ENCODE measurements around the gene SLC44A3. TPM values are rescaled to one million over a fixed set of nuclear protein-coding genes. Genes with fewer than 3 reads are reported as not detected.

SLC44A3 gene
- total RNA-seq, 4 donors from 2014 or later: 0.19 TPM; not detected in 3

DNA sequence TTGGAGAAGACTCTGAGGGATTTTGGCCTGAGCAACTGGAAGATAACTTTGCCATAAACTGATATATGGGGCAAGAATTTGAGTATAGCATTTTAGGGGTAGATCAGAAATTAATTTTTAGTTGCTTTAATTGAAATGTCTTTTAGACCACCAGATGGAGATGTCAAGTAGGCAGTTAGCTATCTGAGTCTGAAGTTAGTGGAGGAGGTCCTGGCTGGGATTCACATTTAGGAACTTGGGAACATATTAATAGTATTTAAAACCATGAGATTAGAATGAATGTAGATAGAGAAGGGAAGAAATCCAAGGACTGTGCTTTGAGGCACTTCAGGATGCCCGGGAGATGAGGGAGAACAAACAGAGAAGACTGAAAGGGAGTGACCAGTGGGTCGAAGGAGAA lies 32.6 kb downstream of the SLC44A3 start:
- no peaks in the 10 kb centered on the region for H3K27me3 ChIP-seq
- DNase-seq (no peak), ATAC-seq (no peak)
- TF ChIP-seq POLR2A (IDR thresholded peaks at IDR 0.05): no peak
- TF ChIP-seq, protein P1, sequence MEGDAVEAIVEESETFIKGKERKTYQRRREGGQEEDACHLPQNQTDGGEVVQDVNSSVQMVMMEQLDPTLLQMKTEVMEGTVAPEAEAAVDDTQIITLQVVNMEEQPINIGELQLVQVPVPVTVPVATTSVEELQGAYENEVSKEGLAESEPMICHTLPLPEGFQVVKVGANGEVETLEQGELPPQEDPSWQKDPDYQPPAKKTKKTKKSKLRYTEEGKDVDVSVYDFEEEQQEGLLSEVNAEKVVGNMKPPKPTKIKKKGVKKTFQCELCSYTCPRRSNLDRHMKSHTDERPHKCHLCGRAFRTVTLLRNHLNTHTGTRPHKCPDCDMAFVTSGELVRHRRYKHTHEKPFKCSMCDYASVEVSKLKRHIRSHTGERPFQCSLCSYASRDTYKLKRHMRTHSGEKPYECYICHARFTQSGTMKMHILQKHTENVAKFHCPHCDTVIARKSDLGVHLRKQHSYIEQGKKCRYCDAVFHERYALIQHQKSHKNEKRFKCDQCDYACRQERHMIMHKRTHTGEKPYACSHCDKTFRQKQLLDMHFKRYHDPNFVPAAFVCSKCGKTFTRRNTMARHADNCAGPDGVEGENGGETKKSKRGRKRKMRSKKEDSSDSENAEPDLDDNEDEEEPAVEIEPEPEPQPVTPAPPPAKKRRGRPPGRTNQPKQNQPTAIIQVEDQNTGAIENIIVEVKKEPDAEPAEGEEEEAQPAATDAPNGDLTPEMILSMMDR (IDR thresholded peaks at IDR 0.05 in 4 of 5, conservative IDR thresholded peaks at IDR 0.05 in 1 of 5): no peak
- in situ Hi-C loops (cut with MboI; ENCODE audit: low sequenced_read_pairs in 4 of 4) (loop anchor here (5.0 to 25.0 kb wide), 2 partner anchors 190 to 385 kb away; partner anchors contain the start of gene RWDD3 (in 3 of the 4)), intact Hi-C loops (cut with DNase I; ENCODE audit: low total_unique reads) (loop anchor here (5.0 kb wide), 1 partner anchor 380 kb away; the partner anchor contains the start of gene RWDD3)
- no peaks in the 10 kb centered on the region for H3K36me3 ChIP-seq
- peaks cover 0 to 9% of the 10 kb centered on the region in 2 donors for H3K4me1 ChIP-seq
- H3K9me3 ChIP-seq: no peaks in the 10 kb centered on the region
- no peak overlapping the region for H3K27ac ChIP-seq
- H3K4me3 ChIP-seq: no peak overlapping the region

DNA sequence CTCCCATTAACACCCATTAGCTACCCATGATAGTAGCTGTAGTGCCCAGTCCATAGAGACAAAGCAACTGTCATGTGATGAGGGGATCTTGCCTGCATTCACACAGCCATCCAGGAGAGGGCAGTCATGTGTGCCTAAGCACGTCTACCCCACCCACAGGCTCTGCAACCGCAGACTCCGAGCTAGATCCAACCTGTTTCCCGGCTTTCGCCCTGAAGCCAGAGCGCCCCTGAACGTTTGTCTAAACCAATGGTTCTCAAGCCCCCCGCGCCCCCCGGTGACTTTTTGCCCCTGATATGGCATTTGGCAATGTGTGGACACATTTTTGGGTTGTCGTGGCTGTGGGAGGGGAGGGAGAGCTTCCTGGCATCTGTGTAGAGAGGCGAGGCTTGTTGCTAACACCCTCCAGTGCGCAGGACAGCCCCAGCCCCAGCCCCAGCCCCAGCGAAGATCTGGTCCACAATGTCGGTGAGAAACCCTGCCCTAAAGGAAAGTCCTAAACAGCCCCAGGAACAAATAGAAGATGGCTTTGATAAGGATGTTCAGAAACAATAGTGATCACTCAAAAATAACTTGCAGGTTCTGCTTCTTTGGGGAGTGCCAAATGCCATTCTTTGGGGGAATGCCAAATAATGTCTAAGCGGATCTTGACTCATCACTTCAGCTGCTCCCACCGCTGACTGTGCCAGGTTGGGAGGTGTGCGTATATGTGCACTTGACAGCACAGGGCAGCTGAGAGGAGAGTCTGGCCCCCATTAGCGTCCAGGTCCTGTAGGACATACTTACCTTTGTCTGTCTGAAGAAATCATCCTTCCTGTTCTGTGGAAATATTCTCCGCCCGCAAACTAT lies 34.5 kb downstream of the SLC44A3 start:
- Histone ChIP-seq H3K4me3 (peak overlapping the region; percentile 49 to 67 (median 52)), H3K4me1 (peaks cover 0 to 9% of the 10 kb centered on the region in 2 donors), H3K27ac (peak overlapping the region; percentile 39 to 67 (median 47)), H3K27me3 (no peaks in the 10 kb centered on the region), H3K36me3 (no peaks in the 10 kb centered on the region), H3K9me3 (no peaks in the 10 kb centered on the region)
- in situ Hi-C loops (cut with MboI; ENCODE audit: low sequenced_read_pairs in 4 of 4): loop anchor here (5.0 to 25.0 kb wide), 2 partner anchors 188 to 383 kb away; partner anchors contain the start of gene RWDD3 (in 3 of the 4)
- TF ChIP-seq, protein P1 (IDR thresholded peaks at IDR 0.05 in 4 of 5, conservative IDR thresholded peaks at IDR 0.05 in 1 of 5): peak; percentile 80 to 89 (median 82)
- no peak for TF ChIP-seq POLR2A (IDR thresholded peaks at IDR 0.05)
- peak; percentile 93 to 97 for ATAC-seq
- intact Hi-C loops (cut with DNase I; ENCODE audit: low total_unique reads): loop anchor here (1.0 to 5.0 kb wide), 2 partner anchors 189 to 378 kb away; partner anchors contain the start of gene RWDD3
- peak; percentile 66 to 76 for DNase-seq

- H3K27ac ChIP-seq: no peak overlapping the region
- H3K36me3 ChIP-seq: no peaks in the 10 kb centered on the region
- in situ Hi-C loops (cut with MboI; ENCODE audit: low sequenced_read_pairs in 4 of 4): loop anchor here in 3 of 4 donors (5.0 to 25.0 kb wide), 2 partner anchors 187 to 382 kb away; partner anchors contain the start of gene RWDD3 (in 3 of the 3)
- DNase-seq (no peak), ATAC-seq (no peak)
- H3K9me3 ChIP-seq: no peaks in the 10 kb centered on the region
- peaks cover 0 to 9% of the 10 kb centered on the region in 2 donors for H3K4me1 ChIP-seq
- H3K27me3 ChIP-seq: no peaks in the 10 kb centered on the region
- intact Hi-C loops (cut with DNase I; ENCODE audit: low total_unique reads): no loop called here
- no peak for TF ChIP-seq POLR2A (IDR thresholded peaks at IDR 0.05)
- TF ChIP-seq, protein P1 (IDR thresholded peaks at IDR 0.05 in 4 of 5, conservative IDR thresholded peaks at IDR 0.05 in 1 of 5): no peak
- no peak overlapping the region for H3K4me3 ChIP-seq
Measured at GRCh38 chr1:94855307-94855700, 35.1 kb downstream of the SLC44A3 start.

DNA sequence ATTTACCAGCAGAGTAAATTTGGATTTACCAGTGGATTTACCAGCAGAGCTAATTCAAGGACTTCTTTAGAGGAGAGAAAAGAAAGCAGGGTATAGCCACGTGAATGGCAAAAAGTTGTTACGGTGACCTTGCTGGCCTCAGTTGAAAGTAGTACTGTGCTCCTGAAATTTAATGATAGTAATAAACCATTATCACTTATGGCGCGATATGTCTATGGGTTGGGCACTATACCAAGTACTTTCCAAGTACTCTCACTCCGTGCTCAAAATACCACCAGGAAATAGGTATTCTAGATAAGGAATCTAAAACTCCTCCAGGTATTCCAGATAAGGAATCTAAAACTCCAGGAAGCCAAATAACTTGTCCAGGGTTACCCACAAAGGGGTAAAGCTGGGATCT lies 35.8 kb downstream of the SLC44A3 start:
- intact Hi-C loops (cut with DNase I; ENCODE audit: low total_unique reads) (no loop called here), in situ Hi-C loops (cut with MboI; ENCODE audit: low sequenced_read_pairs in 4 of 4) (loop anchor here in 3 of 4 donors (5.0 to 25.0 kb wide), 2 partner anchors 186 to 381 kb away; partner anchors contain the start of gene RWDD3 (in 3 of the 3))
- H3K27ac ChIP-seq: no peak overlapping the region

More for the DNA sequence above, 35.8 kb downstream of the SLC44A3 start:
- TF ChIP-seq, protein P1 (IDR thresholded peaks at IDR 0.05 in 4 of 5, conservative IDR thresholded peaks at IDR 0.05 in 1 of 5): no peak
- TF ChIP-seq POLR2A (IDR thresholded peaks at IDR 0.05): no peak
- DNase-seq (no peak), ATAC-seq (no peak)
- Histone ChIP-seq H3K4me3 (no peak overlapping the region), H3K4me1 (peaks cover 0 to 9% of the 10 kb centered on the region in 2 donors), H3K36me3 (no peaks in the 10 kb centered on the region), H3K27me3 (no peaks in the 10 kb centered on the region), H3K9me3 (no peaks in the 10 kb centered on the region)
